Measurements from ENCODE around the gene TBXT. TPM values are rescaled to one million over a fixed set of nuclear protein-coding genes. Genes with fewer than 3 reads are reported as not detected.

Gene TBXT
- total and polyA plus RNA-seq, 2 of the 8 experiments (the other 6 are each of a cell fraction or from before 2014, with no cell fraction given): 0.18 to 0.24 TPM

- H3K9ac ChIP-seq (replicated peaks in 1 of 4; ENCODE audit: extremely low read depth in 1 of 4, low read depth in 3 of 4, low read length in 3 of 4): no peak overlapping the region
- ChIA-PET CTCF (ENCODE audit: partially characterized antibody) (interaction anchor here (1.0 to 6.8 kb wide), 2 partner anchors 10 to 18 kb away, joined by 3 to 30 read pairs; no protein-coding TSS in a partner anchor), POLR2A (ENCODE audit: partially characterized antibody) (no interaction called here)
- H3K14ac ChIP-seq (ENCODE audit: insufficient read length): no peak overlapping the region
- no peak overlapping the region for H2BK20ac ChIP-seq (ENCODE audit: low read length)
- no peaks in the 10 kb centered on the region for H3K79me2 ChIP-seq (ENCODE audit: control insufficient read depth in 1 of 2, insufficient read depth in 2 of 2, low read length in 2 of 2)
- no peak overlapping the region for H4K8ac ChIP-seq (ENCODE audit: extremely low read depth, insufficient read depth, low read length)
- no peak overlapping the region for H3K56ac ChIP-seq (replicated peaks; ENCODE audit: insufficient read length, low read depth, low read length)
- no peaks in the 10 kb centered on the region for H3K23me2 ChIP-seq (ENCODE audit: low read depth, low read length)
- DNase-seq (ENCODE audit: low read depth in 1 of 2, low spot score in 2 of 2): no peak
- no peak overlapping the region for H3K4me3 ChIP-seq (ENCODE audit: extremely low read depth in 1 of 4, insufficient read depth in 2 of 4, low read depth in 3 of 4, low read length in 4 of 4)
- no peak overlapping the region for H4K5ac ChIP-seq (ENCODE audit: insufficient read length, low read depth, low read length)
- WGBS, 2 experiments (ENCODE audit: extremely low coverage in 1 of 2, insufficient coverage in 1 of 2, insufficient read length in 1 of 2, insufficient replicate concordance in 2 of 2, low coverage in 1 of 2, low lambda C conversion rate in 2 of 2, missing lambda C conversion rate in 1 of 2): 87 to 100% methylated on average over 2 to 5 of the region's 5 CpGs
- no peak overlapping the region for H2BK15ac ChIP-seq (ENCODE audit: low read length)
- H4K91ac ChIP-seq (replicated peaks; ENCODE audit: insufficient read length, low read length): no peak overlapping the region
- no peaks in the 10 kb centered on the region; a peak in 1 of 7 replicates for H3K4me1 ChIP-seq (replicated peaks in 1 of 4; ENCODE audit: control insufficient read depth in 3 of 4, insufficient read depth in 4 of 4, low read length in 3 of 4)
- FAIRE-seq: no peak
- no peak overlapping the region for H3K23ac ChIP-seq (ENCODE audit: insufficient read length)
- H2BK12ac ChIP-seq (ENCODE audit: low read depth, low read length): no peak overlapping the region
- H3K4ac ChIP-seq (replicated peaks; ENCODE audit: insufficient read length, low read depth, low read length): no peak overlapping the region
- H2AK5ac ChIP-seq (ENCODE audit: low read depth, low read length): no peak overlapping the region
- no peak overlapping the region for H2BK5ac ChIP-seq (ENCODE audit: low read depth, low read length)
- no peaks in the 10 kb centered on the region for H3K79me1 ChIP-seq (ENCODE audit: low read depth, low read length)
- no peak overlapping the region for H3K18ac ChIP-seq (ENCODE audit: extremely low read depth, low read length)
- H3K4me2 ChIP-seq (ENCODE audit: insufficient read depth in 1 of 2, low read depth in 2 of 2, low read length in 2 of 2): no peak overlapping the region
- H2AFZ ChIP-seq (ENCODE audit: low read length): no peak overlapping the region
- no peaks in the 10 kb centered on the region; a peak in 1 of 7 replicates for H3K27me3 ChIP-seq (replicated peaks in 1 of 4; ENCODE audit: control insufficient read depth in 3 of 4, extremely low read depth in 1 of 4, insufficient read depth in 3 of 4, low read length in 3 of 4)
- H2BK120ac ChIP-seq (replicated peaks; ENCODE audit: low read depth, low read length): no peak overlapping the region
- H3K9me3 ChIP-seq (ENCODE audit: insufficient read depth in 2 of 2, low read depth in 1 of 2, low read length in 1 of 2): peaks cover 0 to 6% of the 10 kb centered on the region in 2 experiments; a peak in 1 of 4 replicates
- H4K20me1 ChIP-seq (replicated peaks in 1 of 2; ENCODE audit: control insufficient read depth in 1 of 2, insufficient read depth in 2 of 2, low read length in 2 of 2): no peaks in the 10 kb centered on the region
- no peaks in the 10 kb centered on the region for H3K36me3 ChIP-seq (ENCODE audit: control insufficient read depth in 2 of 4, insufficient read depth in 4 of 4, low read length in 3 of 4)
- H3K27ac ChIP-seq (ENCODE audit: low read depth, low read length): no peak overlapping the region
- TF ChIP-seq RFX5 (IDR thresholded peaks at IDR 0.05; ENCODE audit: borderline replicate concordance, low read depth, low read length) (no peak), RXRA (IDR thresholded peaks at IDR 0.05; ENCODE audit: insufficient read depth, low read depth, low read length) (no peak), PHF8 (conservative IDR thresholded peaks at IDR 0.05; ENCODE audit: low read depth, low read length) (no peak), CEBPB (IDR thresholded peaks at IDR 0.05; ENCODE audit: low read depth, low read length) (no peak), FOSL1 (IDR thresholded peaks at IDR 0.05; ENCODE audit: insufficient read depth, low read depth, low read length) (no peak)
These were observed 21.9 kb downstream of the TBXT start for GRCh38 chr6:166145751-166146150.

Measured in H1 (cell line).